ENCODE measurements around the gene EGFR.

EGFR gene

DNA sequence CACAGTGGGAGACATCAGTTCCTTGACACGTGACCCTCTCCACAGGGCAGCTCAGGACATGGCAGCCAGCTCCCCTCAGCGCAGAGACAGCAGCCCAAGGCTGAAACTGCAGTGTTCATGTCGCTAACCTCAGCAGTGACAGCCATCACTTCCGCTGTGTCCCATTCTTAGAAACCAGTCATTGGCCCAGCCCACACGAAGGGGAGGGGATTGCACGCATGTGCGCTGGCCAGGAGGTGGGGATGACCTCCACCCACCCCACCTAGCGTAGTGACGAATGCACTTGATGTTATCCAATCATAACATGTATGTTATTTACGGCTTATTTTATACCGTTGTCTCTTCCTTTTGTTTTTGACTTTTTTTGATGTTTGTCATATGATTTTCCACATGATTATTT lies 36.9 kb upstream of the EGFR start:
- Histone ChIP-seq H3K9me3 (no peaks in the 10 kb centered on the region), H3K36me3 (no peaks in the 10 kb centered on the region), H3K27ac (no peak overlapping the region), H3K4me3 (no peak overlapping the region), H3K27me3 (peaks cover 0 to 3% of the 10 kb centered on the region in 2 donors), H3K4me1 (no peaks in the 10 kb centered on the region)
- no peak for DNase-seq
- TF ChIP-seq, protein P1, sequence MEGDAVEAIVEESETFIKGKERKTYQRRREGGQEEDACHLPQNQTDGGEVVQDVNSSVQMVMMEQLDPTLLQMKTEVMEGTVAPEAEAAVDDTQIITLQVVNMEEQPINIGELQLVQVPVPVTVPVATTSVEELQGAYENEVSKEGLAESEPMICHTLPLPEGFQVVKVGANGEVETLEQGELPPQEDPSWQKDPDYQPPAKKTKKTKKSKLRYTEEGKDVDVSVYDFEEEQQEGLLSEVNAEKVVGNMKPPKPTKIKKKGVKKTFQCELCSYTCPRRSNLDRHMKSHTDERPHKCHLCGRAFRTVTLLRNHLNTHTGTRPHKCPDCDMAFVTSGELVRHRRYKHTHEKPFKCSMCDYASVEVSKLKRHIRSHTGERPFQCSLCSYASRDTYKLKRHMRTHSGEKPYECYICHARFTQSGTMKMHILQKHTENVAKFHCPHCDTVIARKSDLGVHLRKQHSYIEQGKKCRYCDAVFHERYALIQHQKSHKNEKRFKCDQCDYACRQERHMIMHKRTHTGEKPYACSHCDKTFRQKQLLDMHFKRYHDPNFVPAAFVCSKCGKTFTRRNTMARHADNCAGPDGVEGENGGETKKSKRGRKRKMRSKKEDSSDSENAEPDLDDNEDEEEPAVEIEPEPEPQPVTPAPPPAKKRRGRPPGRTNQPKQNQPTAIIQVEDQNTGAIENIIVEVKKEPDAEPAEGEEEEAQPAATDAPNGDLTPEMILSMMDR (IDR thresholded peaks at IDR 0.05), result no peak
- intact Hi-C loops (cut with DNase I; ENCODE audit: low total_unique reads), result no loop called here

DNA sequence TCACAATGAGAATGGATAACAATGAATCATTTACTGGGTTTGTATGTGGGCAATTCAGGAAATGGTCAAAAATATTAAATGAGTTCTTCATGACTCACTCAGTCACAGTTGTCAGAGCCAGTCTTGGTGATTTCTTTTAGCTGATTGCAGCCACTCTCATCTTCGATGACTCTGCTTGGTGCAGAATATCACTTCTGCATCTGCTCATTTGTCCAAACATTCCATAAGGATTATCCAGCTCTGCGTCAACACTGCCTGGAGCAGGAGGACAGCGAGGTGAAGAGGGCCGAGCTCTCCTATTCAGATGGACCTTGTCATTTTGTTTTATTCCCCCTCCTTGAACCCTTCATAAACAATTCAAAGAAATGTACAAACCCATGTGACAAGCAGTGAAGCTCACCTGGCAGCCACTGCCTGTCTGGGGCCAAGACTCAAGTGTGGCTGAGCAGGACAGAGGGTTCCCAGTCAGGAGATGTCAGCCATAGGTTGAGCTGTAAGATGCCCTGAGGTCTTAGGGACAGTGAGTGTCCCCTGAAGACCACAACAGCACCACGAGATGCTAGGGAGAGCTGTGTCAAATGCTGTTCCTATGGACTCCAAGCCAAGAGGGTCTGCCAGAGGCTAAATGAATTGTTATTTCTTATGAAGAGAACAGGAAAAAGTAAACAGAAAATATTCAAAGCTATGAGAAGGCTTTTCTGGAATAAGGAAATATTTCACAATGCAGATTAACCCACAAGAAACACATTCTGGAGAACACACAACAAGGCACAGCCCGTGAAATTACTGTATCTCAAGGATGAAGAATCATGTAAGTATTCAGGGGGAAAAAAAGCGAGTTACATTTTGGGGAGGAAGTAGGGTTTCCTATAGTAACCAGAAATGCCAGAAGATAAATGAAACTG lies 33.1 kb upstream of the EGFR start:
- TF ChIP-seq, protein P1 (IDR thresholded peaks at IDR 0.05), result no peak
- intact Hi-C loops (cut with DNase I; ENCODE audit: low total_unique reads), result no loop called here
- Histone ChIP-seq H3K27me3 (peaks cover 0 to 3% of the 10 kb centered on the region in 2 donors), H3K4me3 (no peak overlapping the region), H3K36me3 (no peaks in the 10 kb centered on the region), H3K9me3 (no peaks in the 10 kb centered on the region), H3K27ac (no peak overlapping the region), H3K4me1 (no peaks in the 10 kb centered on the region)
- no peak for DNase-seq

DNA sequence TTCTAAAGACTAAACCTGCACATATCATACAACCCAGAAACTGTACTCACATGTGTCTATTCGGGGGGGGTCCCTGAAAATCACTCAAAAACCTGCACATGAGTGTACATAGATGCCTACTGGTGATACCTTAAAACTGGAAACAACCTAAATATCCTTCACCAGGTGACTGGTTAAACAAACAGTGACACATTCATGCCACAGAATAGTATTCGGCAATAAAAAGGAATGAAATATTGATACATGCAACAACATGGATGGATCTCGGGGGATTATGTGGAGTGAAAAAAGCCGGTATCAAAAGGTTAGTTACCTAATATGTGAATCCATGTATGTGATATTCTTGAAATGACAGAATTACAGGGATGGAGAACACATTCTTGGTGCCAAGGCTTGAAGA lies 32.1 kb upstream of the EGFR start:
- Histone ChIP-seq H3K27me3 (peaks cover 0 to 2% of the 10 kb centered on the region in 2 donors), H3K36me3 (no peaks in the 10 kb centered on the region), H3K4me3 (no peak overlapping the region), H3K9me3 (no peaks in the 10 kb centered on the region), H3K4me1 (no peaks in the 10 kb centered on the region), H3K27ac (no peak overlapping the region)
- intact Hi-C loops (cut with DNase I; ENCODE audit: low total_unique reads), result no loop called here
- DNase-seq, result no peak
- TF ChIP-seq, protein P1 (IDR thresholded peaks at IDR 0.05), result no peak

DNA sequence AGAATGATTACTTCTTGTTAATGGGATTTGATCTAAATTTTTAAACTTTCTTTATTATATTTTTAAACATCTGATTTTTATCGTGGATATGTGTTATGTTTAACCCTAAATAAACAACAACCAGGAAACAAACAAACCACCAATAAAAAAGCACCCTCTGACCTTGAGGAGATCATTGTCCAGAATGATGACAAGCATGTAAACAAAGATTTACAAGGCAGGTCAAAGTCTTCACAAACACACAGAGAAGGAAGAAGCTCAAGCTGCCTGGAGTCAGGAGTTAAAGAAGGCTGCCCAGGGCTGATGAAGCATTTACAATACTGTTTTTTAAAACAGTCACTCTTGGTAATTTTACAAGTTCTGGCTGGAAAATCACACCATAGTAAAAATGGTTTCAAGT lies 31.0 kb upstream of the EGFR start:
- Histone ChIP-seq H3K27ac (no peak overlapping the region), H3K36me3 (no peaks in the 10 kb centered on the region), H3K4me3 (no peak overlapping the region), H3K27me3 (no peaks in the 10 kb centered on the region), H3K9me3 (no peaks in the 10 kb centered on the region), H3K4me1 (no peaks in the 10 kb centered on the region)
- intact Hi-C loops (cut with DNase I; ENCODE audit: low total_unique reads), result no loop called here
- TF ChIP-seq, protein P1 (IDR thresholded peaks at IDR 0.05), result no peak
- no peak for DNase-seq

DNA sequence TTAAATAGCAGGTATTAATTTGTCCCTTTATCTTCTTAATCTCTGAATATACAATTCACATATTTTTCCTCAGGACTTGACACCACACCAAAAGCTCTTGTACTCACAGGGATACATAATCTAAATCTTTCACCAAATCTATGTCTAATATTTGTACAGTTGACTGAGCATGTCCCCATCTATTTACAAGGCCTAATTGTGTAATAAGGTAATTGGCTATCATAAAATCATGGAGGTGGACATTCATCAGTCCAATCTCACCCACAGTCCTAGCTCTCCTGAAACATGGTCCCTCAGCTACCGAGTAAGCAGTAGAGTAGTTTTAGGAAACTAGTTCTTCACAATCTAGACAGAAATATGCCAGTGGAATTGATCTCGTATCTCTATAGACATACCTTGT lies 30.3 kb upstream of the EGFR start:
- H3K4me1 ChIP-seq, result no peaks in the 10 kb centered on the region
- intact Hi-C loops (cut with DNase I; ENCODE audit: low total_unique reads), result no loop called here
- no peaks in the 10 kb centered on the region for H3K36me3 ChIP-seq
- TF ChIP-seq, protein P1 (IDR thresholded peaks at IDR 0.05), result no peak
- no peaks in the 10 kb centered on the region for H3K9me3 ChIP-seq
- H3K4me3 ChIP-seq, result no peak overlapping the region
- no peak for DNase-seq
- no peaks in the 10 kb centered on the region for H3K27me3 ChIP-seq
- no peak overlapping the region for H3K27ac ChIP-seq

All from tibial artery (tissue), 4 donors.